T47D (cell line): Measurements from ENCODE around the gene PPP4R2.
A peak's percentile ranks its signal among the peaks of the same experiment; 100 is the strongest.

Source experiments
- DNase-seq, 2 experiments: peaks; one replicate each; pipeline versions ENCODE4 v3.0.0 to v3.0.0-alpha.2; 2011 to 2012; ENCODE audit warnings: low read depth in 1 of 2, low spot score in 1 of 2
- JUND ChIP-seq: IDR thresholded peaks from 2 replicates; pipeline ENCODE4 v1.6.1; 2012; ENCODE audit warnings: low read depth
- in situ Hi-C: cut with HindIII; loops from 2 replicates; pipeline ENCODE4 v1.10.0; 2016; ENCODE audit warnings: low sequenced_read_pairs, low pct_unique_long_range_greater_than_20kb

PPP4R2 gene

GRCh38 chr3:73096169-73096568 lies 99.6 kb downstream of the PPP4R2 start:
- no peak for TF ChIP-seq JUND
- DNase-seq, result no peak
- in situ Hi-C loops, result no loop called here

- in situ Hi-C loops, result no loop called here
- no peak for TF ChIP-seq JUND
These were observed 101.4 kb downstream of the PPP4R2 start for GRCh38 chr3:73098026-73098425.

GRCh38 chr3:73098873-73099272 lies 102.3 kb downstream of the PPP4R2 start:
- in situ Hi-C loops, result no loop called here
- no peak for TF ChIP-seq JUND
- no peak for DNase-seq

More at GRCh38 chr3:73098026-73098425, 101.4 kb downstream of the PPP4R2 start:
- DNase-seq, result no peak

- in situ Hi-C loops, result no loop called here
- peak; percentile 70 to 81 for DNase-seq
- no peak for TF ChIP-seq JUND
These were observed 104.3 kb downstream of the PPP4R2 start for GRCh38 chr3:73100741-73101559.

GRCh38 chr3:73101881-73102280 lies 105.3 kb downstream of the PPP4R2 start:
- in situ Hi-C loops, result no loop called here
- no peak for DNase-seq
- no peak for TF ChIP-seq JUND

- in situ Hi-C loops, result no loop called here
- no peak for TF ChIP-seq JUND
- no peak for DNase-seq
These were observed 110.6 kb downstream of the PPP4R2 start for GRCh38 chr3:73107215-73107614.

GRCh38 chr3:73107676-73108187 lies 111.1 kb downstream of the PPP4R2 start:
- TF ChIP-seq JUND, result no peak
- in situ Hi-C loops, result no loop called here
- DNase-seq, result no peak

GRCh38 chr3:73108750-73109149 lies 112.1 kb downstream of the PPP4R2 start:
- no peak for DNase-seq
- in situ Hi-C loops, result no loop called here
- no peak for TF ChIP-seq JUND

GRCh38 chr3:73110530-73110929 lies 113.9 kb downstream of the PPP4R2 start:
- DNase-seq, result no peak
- in situ Hi-C loops, result no loop called here
- no peak for TF ChIP-seq JUND

GRCh38 chr3:73114711-73115110 lies 118.1 kb downstream of the PPP4R2 start:
- no peak for TF ChIP-seq JUND
- no peak for DNase-seq
- in situ Hi-C loops, result no loop called here

GRCh38 chr3:73115806-73116205 lies 119.2 kb downstream of the PPP4R2 start:
- DNase-seq, result no peak
- no peak for TF ChIP-seq JUND
- in situ Hi-C loops, result no loop called here
